ENCODE measurements around the gene KRTAP23-1. TPM values are rescaled to one million over a fixed set of nuclear protein-coding genes. Genes with fewer than 3 reads are reported as not detected.

Gene KRTAP23-1, protein sequence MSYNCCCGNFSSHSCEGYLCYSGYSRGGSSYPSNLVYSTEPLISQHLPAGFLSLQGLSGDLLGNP
- total RNA-seq (2014; rRNA removed; shearing (Covaris generic)): not detected in 2 replicates
- not detected in 2 replicates for polyA plus RNA-seq (2016; fragmentation: Nextera tagmentation; extraction: Ambion mirVana)

DNA sequence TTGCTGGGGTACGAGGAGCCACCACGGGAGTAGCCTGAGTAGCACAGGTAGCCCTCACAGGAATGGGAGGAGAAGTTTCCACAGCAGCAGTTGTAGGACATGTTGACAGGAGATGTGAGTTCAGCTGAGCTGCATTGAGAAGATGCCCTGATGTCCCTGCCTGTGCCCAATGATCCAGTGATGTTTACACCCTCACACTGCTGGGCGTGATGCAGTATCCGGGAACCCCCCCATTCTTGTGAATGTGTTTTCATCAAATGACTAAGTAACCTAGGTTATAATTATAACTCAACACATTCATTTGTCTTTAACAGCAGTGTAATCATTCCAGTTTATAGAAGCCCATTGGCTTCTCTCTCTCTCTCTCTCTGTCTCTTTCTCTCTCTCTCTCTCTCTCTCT lies at the start of gene KRTAP23-1:
KRTAP23-1 (minus strand) TSS at position 101 of the 400 bp plus-strand sequence; CDS start at position 101, 0 bp downstream.
- Histone ChIP-seq H3K9ac (no peak within 1 kb of the TSS), H3K9me2 (ENCODE audit: insufficient read depth) (no peaks in the 10 kb centered on the region), H3K36me3 (ENCODE audit: low read depth) (no peaks in the 10 kb centered on the region), H3K79me2 (ENCODE audit: insufficient read depth) (no peaks in the 10 kb centered on the region), H3K27ac (no peak within 1 kb of the TSS), H4K20me1 (ENCODE audit: insufficient read depth) (no peaks in the 10 kb centered on the region), H3K4me3 (no peak within 1 kb of the TSS), H3K9me3 (ENCODE audit: low read depth) (no peaks in the 10 kb centered on the region), H3K27me3 (replicated peaks; ENCODE audit: insufficient read depth) (no peaks in the 10 kb centered on the region), H3K4me2 (ENCODE audit: unreplicated experiment) (no peak within 1 kb of the TSS), H3F3A (ENCODE audit: insufficient read depth) (no peaks in the 10 kb centered on the region), H2AFZ (no peak within 1 kb of the TSS), H3K4me1 (ENCODE audit: insufficient read depth) (no peaks in the 10 kb centered on the region)
- DNase-seq: no peak
- in situ Hi-C loops (cut with MboI): no loop called here
- TF ChIP-seq EZH2phosphoT487 (IDR thresholded peaks at IDR 0.05; ENCODE audit: insufficient read depth, low read depth) (no peak), EZH2 (IDR thresholded peaks at IDR 0.05; ENCODE audit: insufficient read depth, poor library complexity, severe bottlenecking) (no peak)
- WGBS, 2 experiments (ENCODE audit: low coverage in 1 of 2, low lambda C conversion rate in 2 of 2, missing lambda C conversion rate in 2 of 2): 44 to 56% methylated on average over 4 of the region's 4 CpGs

DNA sequence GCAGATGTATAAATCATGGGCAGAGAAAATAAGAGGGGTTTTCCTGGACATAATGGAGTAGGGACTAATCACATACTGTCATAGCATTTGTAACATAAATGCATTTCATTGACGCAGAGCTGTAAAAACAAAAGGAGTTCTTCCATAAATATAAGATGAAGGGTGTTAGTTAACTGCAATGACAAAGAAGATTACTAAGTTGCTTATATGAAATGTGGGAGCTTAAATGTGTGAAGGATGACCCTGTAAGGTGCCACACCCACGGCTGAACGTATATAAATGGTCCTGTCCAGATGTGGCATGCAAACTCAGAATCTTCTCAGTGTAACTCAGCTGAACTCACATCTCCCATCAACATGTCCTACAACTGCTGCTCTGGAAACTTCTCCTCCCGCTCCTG lies 47.3 kb upstream of the KRTAP23-1 start, which contains the start of gene KRTAP13-1:
KRTAP13-1 (plus strand) TSS at position 301 of the 400 bp plus-strand sequence; CDS start at position 357, 56 bp downstream.
- H3K4me2 ChIP-seq (ENCODE audit: unreplicated experiment): no peak within 1 kb of the TSS
- no peak for DNase-seq
- no peaks in the 10 kb centered on the region for H4K20me1 ChIP-seq (ENCODE audit: insufficient read depth)
- TF ChIP-seq EZH2phosphoT487 (IDR thresholded peaks at IDR 0.05; ENCODE audit: insufficient read depth, low read depth) (no peak), EZH2 (IDR thresholded peaks at IDR 0.05; ENCODE audit: insufficient read depth, poor library complexity, severe bottlenecking) (no peak)
- H3K79me2 ChIP-seq (ENCODE audit: insufficient read depth): no peaks in the 10 kb centered on the region
- no peaks in the 10 kb centered on the region for H3K27me3 ChIP-seq (replicated peaks; ENCODE audit: insufficient read depth)
- no peaks in the 10 kb centered on the region for H3F3A ChIP-seq (ENCODE audit: insufficient read depth)
- no peak within 1 kb of the TSS for H3K27ac ChIP-seq
- in situ Hi-C loops (cut with MboI): no loop called here
- no peaks in the 10 kb centered on the region for H3K4me1 ChIP-seq (ENCODE audit: insufficient read depth)
- no peak within 1 kb of the TSS for H2AFZ ChIP-seq
- H3K36me3 ChIP-seq (ENCODE audit: low read depth): no peaks in the 10 kb centered on the region
- H3K4me3 ChIP-seq: no peak within 1 kb of the TSS
- no peak within 1 kb of the TSS for H3K9ac ChIP-seq
- no peaks in the 10 kb centered on the region for H3K9me3 ChIP-seq (ENCODE audit: low read depth)
- no peaks in the 10 kb centered on the region for H3K9me2 ChIP-seq (ENCODE audit: insufficient read depth)
- WGBS, 2 experiments (ENCODE audit: low coverage in 1 of 2, low lambda C conversion rate in 2 of 2, missing lambda C conversion rate in 2 of 2): 22 to 26% methylated on average over 4 of the region's 4 CpGs

DNA sequence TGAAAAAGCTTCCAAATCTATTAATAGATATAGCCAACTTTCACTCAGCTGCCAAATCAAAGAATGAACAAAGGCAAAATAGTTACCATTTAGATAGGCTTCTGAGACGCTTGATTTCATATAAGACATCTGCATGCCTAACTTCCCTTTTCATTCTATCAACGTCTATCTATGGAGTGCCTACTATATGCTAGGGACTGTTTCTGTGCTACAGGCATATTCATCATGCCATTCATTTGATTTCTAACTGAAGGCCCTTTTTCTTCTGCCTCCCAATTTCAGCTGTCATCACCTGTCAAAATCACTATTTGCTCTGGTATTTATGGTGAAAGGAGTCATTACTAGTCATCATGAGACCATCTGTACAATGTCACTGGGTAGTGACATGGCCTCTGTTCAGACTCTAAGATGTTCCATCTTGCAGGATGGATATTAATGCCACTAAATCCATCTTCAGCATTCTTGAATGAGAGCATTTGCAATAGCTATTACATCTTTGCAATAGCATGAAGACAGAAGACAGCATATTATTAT lies 43.2 kb upstream of the KRTAP23-1 start:
- H3K36me3 ChIP-seq (ENCODE audit: low read depth): no peaks in the 10 kb centered on the region
- 0% methylated on average over 2 of the region's 2 CpGs for WGBS, 2 experiments (ENCODE audit: low coverage in 1 of 2, low lambda C conversion rate in 2 of 2, missing lambda C conversion rate in 2 of 2)
- H3K9ac ChIP-seq: no peak overlapping the region
- no peak overlapping the region for H3K4me2 ChIP-seq (ENCODE audit: unreplicated experiment)
- no peak for DNase-seq
- in situ Hi-C loops (cut with MboI): no loop called here
- no peaks in the 10 kb centered on the region for H3K9me3 ChIP-seq (ENCODE audit: low read depth)
- H3K9me2 ChIP-seq (ENCODE audit: insufficient read depth): no peaks in the 10 kb centered on the region
- no peaks in the 10 kb centered on the region for H3K4me1 ChIP-seq (ENCODE audit: insufficient read depth)
- no peaks in the 10 kb centered on the region for H3F3A ChIP-seq (ENCODE audit: insufficient read depth)
- no peak overlapping the region for H3K4me3 ChIP-seq
- H3K27me3 ChIP-seq (replicated peaks; ENCODE audit: insufficient read depth): no peaks in the 10 kb centered on the region
- TF ChIP-seq EZH2phosphoT487 (IDR thresholded peaks at IDR 0.05; ENCODE audit: insufficient read depth, low read depth) (no peak), EZH2 (IDR thresholded peaks at IDR 0.05; ENCODE audit: insufficient read depth, poor library complexity, severe bottlenecking) (no peak)
- no peaks in the 10 kb centered on the region for H4K20me1 ChIP-seq (ENCODE audit: insufficient read depth)
- H3K79me2 ChIP-seq (ENCODE audit: insufficient read depth): no peaks in the 10 kb centered on the region
- H3K27ac ChIP-seq: no peak overlapping the region
- no peak overlapping the region for H2AFZ ChIP-seq

DNA sequence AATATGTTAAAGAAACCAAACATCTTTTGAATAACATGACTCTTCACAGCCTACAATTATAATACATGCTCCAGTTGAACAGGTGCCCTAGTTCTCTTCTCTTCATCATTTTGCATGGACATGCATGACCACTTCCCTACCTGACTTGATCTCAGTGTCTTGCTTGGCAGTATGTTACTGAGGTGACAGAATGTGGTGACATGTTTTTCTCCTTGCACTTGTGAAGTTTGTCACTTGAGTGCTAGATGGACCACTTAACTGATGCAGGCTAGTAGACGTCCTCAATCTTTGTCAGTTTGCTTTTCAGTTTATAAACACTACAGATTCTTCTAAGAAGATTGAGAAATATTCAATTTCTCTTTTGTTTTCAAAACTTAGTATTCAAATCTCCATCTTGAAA lies 33.8 kb upstream of the KRTAP23-1 start:
- 0 to 2% methylated on average over 1 of the region's 1 CpG for WGBS, 2 experiments (ENCODE audit: low coverage in 1 of 2, low lambda C conversion rate in 2 of 2, missing lambda C conversion rate in 2 of 2)
- Histone ChIP-seq H3K79me2 (ENCODE audit: insufficient read depth) (no peaks in the 10 kb centered on the region), H3K4me3 (no peak overlapping the region), H3K4me2 (ENCODE audit: unreplicated experiment) (no peak overlapping the region), H3K36me3 (ENCODE audit: low read depth) (no peaks in the 10 kb centered on the region), H3K27ac (no peak overlapping the region), H4K20me1 (ENCODE audit: insufficient read depth) (no peaks in the 10 kb centered on the region), H2AFZ (no peak overlapping the region), H3K9me2 (ENCODE audit: insufficient read depth) (no peaks in the 10 kb centered on the region), H3K27me3 (replicated peaks; ENCODE audit: insufficient read depth) (no peaks in the 10 kb centered on the region), H3K9ac (no peak overlapping the region), H3F3A (ENCODE audit: insufficient read depth) (no peaks in the 10 kb centered on the region), H3K9me3 (ENCODE audit: low read depth) (no peaks in the 10 kb centered on the region), H3K4me1 (ENCODE audit: insufficient read depth) (no peaks in the 10 kb centered on the region)
- in situ Hi-C loops (cut with MboI): no loop called here
- TF ChIP-seq EZH2phosphoT487 (IDR thresholded peaks at IDR 0.05; ENCODE audit: insufficient read depth, low read depth): no peak
- no peak for TF ChIP-seq EZH2 (IDR thresholded peaks at IDR 0.05; ENCODE audit: insufficient read depth, poor library complexity, severe bottlenecking)
- no peak for DNase-seq
